ENCODE data around the gene HK1.

- TF ChIP-seq CTCF (IDR thresholded peaks at IDR 0.05; ENCODE audit: low read depth, low read length) (no peak), POLR2A (IDR thresholded peaks at IDR 0.05; ENCODE audit: extremely low read depth, insufficient read length) (no peak), MAX (IDR thresholded peaks at IDR 0.05; ENCODE audit: low read depth, low read length) (no peak), MYC (IDR thresholded peaks at IDR 0.05; ENCODE audit: low read depth, low read length) (no peak)
These were observed 105.3 kb downstream of the HK1 start for GRCh38 chr10:69383558-69383957.

Measured in NB4 (cell line).